Transverse colon (tissue), 4 donors: ENCODE measurements around the gene PPP4R2. TPM values are rescaled to one million over a fixed set of nuclear protein-coding genes. Genes with fewer than 3 reads are reported as not detected.

Source experiments
- DNase-seq: peaks from one replicate; pipeline ENCODE4 v3.0.0-alpha.2; 2019
- H3K27ac ChIP-seq, 4 donors: fragments of 200-600 bp; sonication (generic); 2 replicates each; pipeline ENCODE4 v1.5.1; 2016 to 2018; ENCODE audit warnings: inconsistent platforms in 4 of 4
- H3K27me3 ChIP-seq: fragments of 200-600 bp; sonication (generic); 2 replicates; pipeline ENCODE4 v1.5.1; 2017; ENCODE audit warnings: inconsistent platforms
- H3K36me3 ChIP-seq, 4 donors: fragments of 200-600 bp; sonication (generic); 2 replicates each; pipeline ENCODE4 v1.5.1; 2017 to 2019; ENCODE audit warnings: inconsistent platforms in 4 of 4
- H3K4me1 ChIP-seq, 4 donors: fragments of 200-600 bp; sonication (generic); 2 replicates each; pipeline ENCODE4 v1.5.1; 2017 to 2020; ENCODE audit warnings: inconsistent platforms in 4 of 4
- H3K4me3 ChIP-seq, 4 donors: fragments of 200-600 bp; sonication (generic); 1 replicate in 1 of 4; 2 replicates in 3 of 4; pipeline versions ENCODE4 v1.5.1 to v1.6.1; 2017 to 2019; ENCODE audit warnings: inconsistent platforms in 4 of 4
- H3K9me3 ChIP-seq, 2 donors: fragments of 200-600 bp; sonication (generic); 2 replicates each; pipeline ENCODE4 v1.5.1; 2017 to 2019; ENCODE audit warnings: inconsistent platforms in 2 of 2
- EP300 ChIP-seq: sonication (generic); formaldehyde crosslinking; IDR thresholded peaks from one replicate; pipeline ENCODE4 v1.6.1; 2017; ENCODE audit warnings: antibody characterized with exemption, low read depth
- POLR2A ChIP-seq: fragments of 450-650 bp; IDR thresholded peaks from one replicate; pipeline ENCODE4 v1.6.1; 2016; ENCODE audit warnings: antibody characterized with exemption, mild to moderate bottlenecking, moderate library complexity
- POLR2AphosphoS5 ChIP-seq, 3 donors: sonication (generic); formaldehyde crosslinking; IDR thresholded peaks; one replicate each; pipeline ENCODE4 v1.6.1; 2016; ENCODE audit warnings: antibody characterized with exemption in 3 of 3
- WGBS, 2 donors: methylation state at CpG; one replicate each; pipeline ENCODE4 v1.1.5; 2018; ENCODE audit warnings: low coverage in 1 of 2; 5-methylcytosine and 5-hydroxymethylcytosine counted together
- in situ Hi-C, 4 donors: fragments of 200-750 bp; cut with MboI; loops; one replicate each; pipeline versions ENCODE4 v1.15.0 to v1.15.1; 2017; ENCODE audit warnings: low sequenced_read_pairs in 3 of 4, low pct_ligation_motif_present in 1 of 4, low pct_unique_long_range_greater_than_20kb in 1 of 4
- intact Hi-C: fragments of 100-400 bp; cut with DNase I; formaldehyde crosslinking; loops from one replicate; pipeline ENCODE4 v1.15.1; 2023; ENCODE audit warnings: low total_unique reads
- total RNA-seq, 4 donors: library from RNA; depleted of rRNA; stranded (reverse); fragments of >200 nt; gene quantifications; one replicate each; pipeline ENCODE4 v1.1.0, GENCODE V29; 2016
- TF ChIP-seq, protein P1 (sequence below), 5 experiments: fragments of 200-600 bp in 3 of 5; fragments of 450-650 bp in 2 of 5; sonication (generic) in 3 of 5; IDR thresholded peaks; 1 replicate in 2 of 5; 2 replicates in 3 of 5; pipeline ENCODE4 v1.5.1; 2016 to 2017; ENCODE audit warnings: antibody characterized with exemption in 5 of 5, inconsistent platforms in 3 of 5, mild to moderate bottlenecking in 2 of 5, moderate library complexity in 1 of 5

PPP4R2 gene
- total RNA-seq, 4 donors from 2014 or later = 14.5 to 55.6 (median 36.9) TPM

DNA sequence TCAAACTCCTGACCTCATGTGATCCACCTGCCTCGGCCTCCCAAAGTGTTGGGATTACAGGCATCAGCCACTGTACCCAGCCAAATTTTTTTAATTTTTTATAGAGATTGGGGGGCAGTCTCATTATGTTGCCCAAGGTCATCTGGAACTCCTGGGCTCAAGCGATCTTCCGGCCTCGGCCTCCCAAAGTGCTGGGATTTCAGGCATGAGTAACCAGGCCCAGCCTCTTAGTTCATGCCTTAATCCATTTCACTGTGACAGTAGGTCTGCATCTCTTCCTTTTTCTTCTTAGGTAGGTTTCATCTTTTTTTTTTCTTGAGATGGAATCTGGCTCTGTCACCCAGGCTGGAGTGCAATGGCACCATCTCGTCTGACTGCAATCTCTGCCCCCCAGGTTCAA is 37.3 kb upstream of the PPP4R2 start:
- Histone ChIP-seq H3K27ac (peak overlapping the region in 2 of 4 donors; percentile 54 to 63), H3K9me3 (no peaks in the 10 kb centered on the region), H3K36me3 (no peaks in the 10 kb centered on the region), H3K27me3 (no peaks in the 10 kb centered on the region), H3K4me1 (peaks cover 5 to 21% (median 7%) of the 10 kb centered on the region in 4 donors), H3K4me3 (no peak overlapping the region)
- DNase-seq = no peak
- TF ChIP-seq, protein P1, sequence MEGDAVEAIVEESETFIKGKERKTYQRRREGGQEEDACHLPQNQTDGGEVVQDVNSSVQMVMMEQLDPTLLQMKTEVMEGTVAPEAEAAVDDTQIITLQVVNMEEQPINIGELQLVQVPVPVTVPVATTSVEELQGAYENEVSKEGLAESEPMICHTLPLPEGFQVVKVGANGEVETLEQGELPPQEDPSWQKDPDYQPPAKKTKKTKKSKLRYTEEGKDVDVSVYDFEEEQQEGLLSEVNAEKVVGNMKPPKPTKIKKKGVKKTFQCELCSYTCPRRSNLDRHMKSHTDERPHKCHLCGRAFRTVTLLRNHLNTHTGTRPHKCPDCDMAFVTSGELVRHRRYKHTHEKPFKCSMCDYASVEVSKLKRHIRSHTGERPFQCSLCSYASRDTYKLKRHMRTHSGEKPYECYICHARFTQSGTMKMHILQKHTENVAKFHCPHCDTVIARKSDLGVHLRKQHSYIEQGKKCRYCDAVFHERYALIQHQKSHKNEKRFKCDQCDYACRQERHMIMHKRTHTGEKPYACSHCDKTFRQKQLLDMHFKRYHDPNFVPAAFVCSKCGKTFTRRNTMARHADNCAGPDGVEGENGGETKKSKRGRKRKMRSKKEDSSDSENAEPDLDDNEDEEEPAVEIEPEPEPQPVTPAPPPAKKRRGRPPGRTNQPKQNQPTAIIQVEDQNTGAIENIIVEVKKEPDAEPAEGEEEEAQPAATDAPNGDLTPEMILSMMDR (IDR thresholded peaks at IDR 0.05) = no peak
- no peak for TF ChIP-seq EP300
- no peak for TF ChIP-seq POLR2AphosphoS5 (IDR thresholded peaks at IDR 0.05)
- no peak for TF ChIP-seq POLR2A
- in situ Hi-C loops (no loop called here), intact Hi-C loops (no loop called here)
- WGBS, 2 donors = 95 to 100% methylated on average over 3 to 5 of the region's 5 CpGs

DNA sequence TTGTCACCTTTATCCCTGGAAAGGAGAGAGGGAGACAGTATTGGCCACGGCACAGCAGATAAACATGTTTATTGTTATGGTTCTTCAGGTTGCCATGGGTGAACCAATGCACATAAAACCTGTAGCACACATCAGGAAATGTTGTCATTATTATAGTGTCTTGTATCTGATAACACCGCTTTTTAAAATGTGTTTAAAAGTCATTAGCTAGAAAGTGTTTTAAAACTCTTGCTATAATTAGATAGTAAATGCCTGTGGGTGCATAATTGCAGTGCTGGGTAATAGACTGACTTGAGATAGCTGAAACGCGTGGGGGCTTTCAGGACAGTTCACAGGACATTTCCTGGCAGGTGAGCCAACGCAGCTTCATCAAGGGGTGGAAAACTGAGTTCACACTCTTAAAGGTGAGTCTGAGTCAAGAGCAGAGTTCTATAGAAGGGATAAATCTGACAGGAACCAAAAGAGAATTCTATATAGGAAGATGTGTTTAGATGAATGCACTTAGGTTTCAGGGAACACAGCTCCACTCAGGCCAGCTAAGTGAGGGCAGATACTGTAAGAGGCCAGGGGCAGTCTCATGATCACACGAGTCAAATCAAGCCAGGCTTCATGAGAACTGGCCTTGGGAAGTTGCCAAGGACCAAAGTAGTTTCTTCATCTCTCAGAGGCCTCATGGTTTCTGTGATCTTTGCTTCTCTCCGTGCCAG is 35.6 kb upstream of the PPP4R2 start:
- peak; percentile 29 for DNase-seq
- H3K36me3 ChIP-seq = no peaks in the 10 kb centered on the region
- intact Hi-C loops = no loop called here
- H3K27ac ChIP-seq = peak overlapping the region; percentile 18 to 63 (median 48)
- H3K27me3 ChIP-seq = no peaks in the 10 kb centered on the region
- 38 to 63% methylated on average over 5 to 7 of the region's 7 CpGs for WGBS, 2 donors
- in situ Hi-C loops = no loop called here
- no peak overlapping the region for H3K4me3 ChIP-seq
- TF ChIP-seq POLR2AphosphoS5 (IDR thresholded peaks at IDR 0.05) (peak in 1 of 3 donors; percentile 47), POLR2A (no peak), EP300 (peak; percentile 69)
- peaks cover 5 to 21% (median 7%) of the 10 kb centered on the region in 4 donors for H3K4me1 ChIP-seq
- no peaks in the 10 kb centered on the region for H3K9me3 ChIP-seq

DNA sequence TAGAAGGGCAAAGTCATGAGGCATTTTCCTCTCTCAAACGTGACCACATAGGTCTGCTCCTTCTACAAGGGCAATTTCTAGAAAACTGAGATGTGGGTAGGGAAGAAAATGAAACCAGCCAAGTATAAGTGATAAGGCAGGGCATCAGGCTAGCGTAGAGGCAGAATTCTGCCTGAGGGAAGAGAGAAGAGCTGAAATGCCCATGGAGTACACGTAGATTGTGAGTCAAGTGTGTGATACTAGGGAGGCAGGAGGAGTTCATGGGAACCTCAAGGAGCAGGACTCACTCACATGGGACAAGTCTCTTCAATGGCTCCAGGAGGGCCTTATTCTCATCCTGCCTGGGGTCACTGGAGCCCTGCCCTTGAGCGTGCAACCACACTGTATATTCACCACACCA is 34.9 kb upstream of the PPP4R2 start:
- Histone ChIP-seq H3K27me3 (no peaks in the 10 kb centered on the region), H3K27ac (peak overlapping the region in 2 of 4 donors; percentile 60 to 63), H3K36me3 (no peaks in the 10 kb centered on the region), H3K4me3 (no peak overlapping the region), H3K4me1 (peaks cover 5 to 21% (median 7%) of the 10 kb centered on the region in 4 donors), H3K9me3 (no peaks in the 10 kb centered on the region)
- TF ChIP-seq, protein P1 (IDR thresholded peaks at IDR 0.05) = no peak
- no peak for TF ChIP-seq POLR2A
- TF ChIP-seq EP300 = no peak
- TF ChIP-seq POLR2AphosphoS5 (IDR thresholded peaks at IDR 0.05) = no peak
- no peak for DNase-seq
- intact Hi-C loops = no loop called here
- 78 to 79% methylated on average over 3 to 4 of the region's 4 CpGs for WGBS, 2 donors
- in situ Hi-C loops = no loop called here

DNA sequence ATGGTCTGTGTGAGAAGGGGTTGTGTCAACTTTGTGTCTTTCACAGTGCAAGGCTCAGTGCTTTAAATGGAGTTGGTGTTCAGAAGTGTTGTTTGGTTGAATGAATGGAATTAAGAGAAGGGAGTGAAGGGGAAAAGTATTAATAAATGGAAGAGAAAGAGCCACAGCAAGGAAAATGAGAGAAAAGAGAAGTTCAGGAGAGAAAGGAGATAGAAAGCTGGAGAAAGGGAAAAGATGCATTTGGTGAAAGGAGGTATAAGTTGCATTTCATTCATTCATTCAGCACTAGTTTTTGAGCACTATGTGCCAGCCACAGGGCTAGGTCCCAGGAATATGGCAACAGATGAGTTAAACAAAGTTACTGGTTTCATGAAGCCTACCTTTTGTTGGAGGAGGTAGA is 34.3 kb upstream of the PPP4R2 start:
- no peak overlapping the region for H3K27ac ChIP-seq
- in situ Hi-C loops = no loop called here

More for the DNA sequence above, 34.3 kb upstream of the PPP4R2 start:
- peaks cover 5 to 21% (median 7%) of the 10 kb centered on the region in 4 donors for H3K4me1 ChIP-seq
- no peak for DNase-seq
- H3K36me3 ChIP-seq = no peaks in the 10 kb centered on the region
- H3K27me3 ChIP-seq = no peaks in the 10 kb centered on the region
- H3K4me3 ChIP-seq = no peak overlapping the region
- TF ChIP-seq, protein P1 (IDR thresholded peaks at IDR 0.05) = no peak
- intact Hi-C loops = no loop called here
- H3K9me3 ChIP-seq = no peaks in the 10 kb centered on the region
